HL-60 (cell line): ENCODE data around the gene UBE4B.

Experiments used
- DNase-seq, 2 experiments: peaks; one replicate each; pipeline ENCODE4 v3.0.0-alpha.2; 2010 to 2020; ENCODE audit warnings: low read depth in 1 of 2, low spot score in 1 of 2
- H3K27ac ChIP-seq: fragments of 250-450 bp; sonication (Bioruptor Pico); replicated peaks from 2 replicates; pipeline ENCODE4 v1.5.1; 2020; ENCODE audit warnings: mild to moderate bottlenecking, moderate library complexity
- H3K27me3 ChIP-seq: fragments of 250-450 bp; sonication (Bioruptor Pico); 2 replicates; pipeline ENCODE4 v1.5.1; 2021; ENCODE audit warnings: mild to moderate bottlenecking, moderate library complexity; ENCODE audit not compliant: insufficient read depth, poor library complexity, severe bottlenecking
- H3K4me3 ChIP-seq: replicated peaks from 2 replicates; pipeline ENCODE4 v1.5.1; 2011; ENCODE audit warnings: mild to moderate bottlenecking, control low read depth, low read length; ENCODE audit not compliant: insufficient read depth
- GABPA ChIP-seq: IDR thresholded peaks from 2 replicates; pipeline ENCODE4 v1.6.1; 2012; ENCODE audit warnings: low read depth
- POLR2AphosphoS5 ChIP-seq: IDR thresholded peaks from 2 replicates; pipeline ENCODE4 v1.6.1; 2012; ENCODE audit warnings: low read depth
- SPI1 ChIP-seq: IDR thresholded peaks from 2 replicates; pipeline ENCODE4 v1.6.1; 2012; ENCODE audit warnings: low read depth, mild to moderate bottlenecking, borderline replicate concordance
- TF ChIP-seq, protein P1 (sequence below): IDR thresholded peaks from one replicate; pipeline ENCODE4 v1.5.1; 2011; ENCODE audit warnings: low read length, control low read depth, inconsistent platforms; ENCODE audit not compliant: insufficient read depth
- TF ChIP-seq, protein P2 (sequence below): IDR thresholded peaks from 2 replicates; pipeline ENCODE4 v1.6.1; 2012; ENCODE audit warnings: low read depth; ENCODE audit not compliant: insufficient replicate concordance

The UBE4B gene

DNA sequence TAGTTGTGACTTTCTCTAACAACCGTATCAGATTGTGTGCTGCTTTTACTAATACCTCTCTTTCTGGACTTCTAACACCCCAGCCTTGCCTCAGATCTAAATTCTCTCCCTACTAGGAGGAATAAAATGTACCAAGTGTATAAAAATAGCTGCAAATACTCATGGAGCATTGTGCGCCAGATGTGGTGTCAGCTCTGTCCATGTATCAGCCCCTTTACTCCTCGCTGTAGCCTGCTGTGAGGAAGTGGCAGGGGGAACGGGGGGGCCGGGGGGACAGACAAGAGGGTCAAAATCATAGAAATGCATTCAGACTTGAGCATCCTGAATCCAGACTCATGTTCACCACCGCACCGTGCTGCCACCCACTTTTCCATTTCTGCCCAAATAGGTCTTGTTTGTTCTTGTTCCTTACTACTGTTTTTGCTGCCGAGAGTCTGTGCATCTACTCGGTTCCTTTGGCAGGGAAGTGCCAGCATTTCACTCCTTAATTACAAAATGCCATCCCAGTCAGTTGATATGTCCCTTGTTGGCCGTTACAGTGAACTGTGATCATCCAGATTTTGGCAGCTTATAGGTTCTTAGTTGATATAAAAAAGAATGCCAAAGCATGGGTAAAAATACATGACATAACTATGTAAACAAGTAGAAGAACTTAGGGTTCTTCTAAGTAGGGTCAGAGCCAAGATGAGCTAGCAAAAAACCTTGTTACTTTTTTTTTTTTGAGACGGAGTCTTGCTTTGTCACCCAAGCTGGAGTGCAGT lies 76.4 kb downstream of the UBE4B start:
- no peak overlapping the region for H3K4me3 ChIP-seq
- TF ChIP-seq, protein P1, sequence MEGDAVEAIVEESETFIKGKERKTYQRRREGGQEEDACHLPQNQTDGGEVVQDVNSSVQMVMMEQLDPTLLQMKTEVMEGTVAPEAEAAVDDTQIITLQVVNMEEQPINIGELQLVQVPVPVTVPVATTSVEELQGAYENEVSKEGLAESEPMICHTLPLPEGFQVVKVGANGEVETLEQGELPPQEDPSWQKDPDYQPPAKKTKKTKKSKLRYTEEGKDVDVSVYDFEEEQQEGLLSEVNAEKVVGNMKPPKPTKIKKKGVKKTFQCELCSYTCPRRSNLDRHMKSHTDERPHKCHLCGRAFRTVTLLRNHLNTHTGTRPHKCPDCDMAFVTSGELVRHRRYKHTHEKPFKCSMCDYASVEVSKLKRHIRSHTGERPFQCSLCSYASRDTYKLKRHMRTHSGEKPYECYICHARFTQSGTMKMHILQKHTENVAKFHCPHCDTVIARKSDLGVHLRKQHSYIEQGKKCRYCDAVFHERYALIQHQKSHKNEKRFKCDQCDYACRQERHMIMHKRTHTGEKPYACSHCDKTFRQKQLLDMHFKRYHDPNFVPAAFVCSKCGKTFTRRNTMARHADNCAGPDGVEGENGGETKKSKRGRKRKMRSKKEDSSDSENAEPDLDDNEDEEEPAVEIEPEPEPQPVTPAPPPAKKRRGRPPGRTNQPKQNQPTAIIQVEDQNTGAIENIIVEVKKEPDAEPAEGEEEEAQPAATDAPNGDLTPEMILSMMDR: no peak
- H3K27me3 ChIP-seq: no peaks in the 10 kb centered on the region
- DNase-seq: no peak
- no peak overlapping the region for H3K27ac ChIP-seq

DNA sequence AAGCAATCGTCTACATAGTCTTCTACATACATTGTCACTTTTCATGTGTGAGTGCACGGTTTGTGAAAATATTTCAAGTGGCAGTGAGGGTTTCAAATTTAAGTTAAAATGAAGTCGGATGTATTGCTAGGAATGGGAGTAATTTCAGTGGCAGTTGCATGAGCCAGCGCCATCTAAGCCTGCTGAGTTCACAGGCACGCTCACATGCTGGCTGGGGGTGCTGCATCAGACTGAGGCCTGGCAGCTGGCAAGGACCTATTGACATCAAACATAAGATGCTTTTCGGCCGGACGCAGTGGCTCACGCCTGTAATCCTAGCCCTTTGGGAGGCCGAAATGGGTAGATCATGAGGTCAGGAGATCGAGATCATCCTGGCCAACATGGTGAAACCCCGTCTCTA lies 80.7 kb downstream of the UBE4B start:
- TF ChIP-seq GABPA (no peak), SPI1 (no peak)
- TF ChIP-seq, protein P2, sequence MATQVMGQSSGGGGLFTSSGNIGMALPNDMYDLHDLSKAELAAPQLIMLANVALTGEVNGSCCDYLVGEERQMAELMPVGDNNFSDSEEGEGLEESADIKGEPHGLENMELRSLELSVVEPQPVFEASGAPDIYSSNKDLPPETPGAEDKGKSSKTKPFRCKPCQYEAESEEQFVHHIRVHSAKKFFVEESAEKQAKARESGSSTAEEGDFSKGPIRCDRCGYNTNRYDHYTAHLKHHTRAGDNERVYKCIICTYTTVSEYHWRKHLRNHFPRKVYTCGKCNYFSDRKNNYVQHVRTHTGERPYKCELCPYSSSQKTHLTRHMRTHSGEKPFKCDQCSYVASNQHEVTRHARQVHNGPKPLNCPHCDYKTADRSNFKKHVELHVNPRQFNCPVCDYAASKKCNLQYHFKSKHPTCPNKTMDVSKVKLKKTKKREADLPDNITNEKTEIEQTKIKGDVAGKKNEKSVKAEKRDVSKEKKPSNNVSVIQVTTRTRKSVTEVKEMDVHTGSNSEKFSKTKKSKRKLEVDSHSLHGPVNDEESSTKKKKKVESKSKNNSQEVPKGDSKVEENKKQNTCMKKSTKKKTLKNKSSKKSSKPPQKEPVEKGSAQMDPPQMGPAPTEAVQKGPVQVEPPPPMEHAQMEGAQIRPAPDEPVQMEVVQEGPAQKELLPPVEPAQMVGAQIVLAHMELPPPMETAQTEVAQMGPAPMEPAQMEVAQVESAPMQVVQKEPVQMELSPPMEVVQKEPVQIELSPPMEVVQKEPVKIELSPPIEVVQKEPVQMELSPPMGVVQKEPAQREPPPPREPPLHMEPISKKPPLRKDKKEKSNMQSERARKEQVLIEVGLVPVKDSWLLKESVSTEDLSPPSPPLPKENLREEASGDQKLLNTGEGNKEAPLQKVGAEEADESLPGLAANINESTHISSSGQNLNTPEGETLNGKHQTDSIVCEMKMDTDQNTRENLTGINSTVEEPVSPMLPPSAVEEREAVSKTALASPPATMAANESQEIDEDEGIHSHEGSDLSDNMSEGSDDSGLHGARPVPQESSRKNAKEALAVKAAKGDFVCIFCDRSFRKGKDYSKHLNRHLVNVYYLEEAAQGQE: no peak
- Histone ChIP-seq H3K27me3 (no peaks in the 10 kb centered on the region), H3K4me3 (no peak overlapping the region), H3K27ac (no peak overlapping the region)
- DNase-seq: no peak

DNA sequence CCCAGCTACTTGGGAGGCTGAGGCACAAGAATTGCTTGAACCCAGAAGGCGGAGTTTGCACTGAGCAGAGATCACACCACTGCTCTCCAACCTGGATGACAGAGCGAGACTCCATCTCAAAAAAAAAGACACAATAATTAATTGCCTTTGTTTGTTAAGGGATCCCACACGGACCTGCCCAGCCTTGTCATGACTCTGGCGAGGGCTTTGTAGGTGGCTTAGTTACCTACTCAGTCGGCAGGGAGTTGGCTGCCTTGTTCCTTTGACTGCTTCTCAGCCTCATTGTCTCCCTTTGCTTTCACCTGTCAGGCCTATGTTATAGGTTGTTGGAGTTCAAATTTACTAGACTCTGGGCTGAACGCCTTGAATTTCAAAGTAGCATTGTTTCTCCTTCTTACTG lies 82.0 kb downstream of the UBE4B start:
- Histone ChIP-seq H3K27me3 (no peaks in the 10 kb centered on the region), H3K4me3 (no peak overlapping the region), H3K27ac (no peak overlapping the region)
- no peak for DNase-seq
- TF ChIP-seq, protein P1: no peak
- TF ChIP-seq, protein P2: no peak
- TF ChIP-seq GABPA (no peak), SPI1 (no peak), POLR2AphosphoS5 (no peak)

DNA sequence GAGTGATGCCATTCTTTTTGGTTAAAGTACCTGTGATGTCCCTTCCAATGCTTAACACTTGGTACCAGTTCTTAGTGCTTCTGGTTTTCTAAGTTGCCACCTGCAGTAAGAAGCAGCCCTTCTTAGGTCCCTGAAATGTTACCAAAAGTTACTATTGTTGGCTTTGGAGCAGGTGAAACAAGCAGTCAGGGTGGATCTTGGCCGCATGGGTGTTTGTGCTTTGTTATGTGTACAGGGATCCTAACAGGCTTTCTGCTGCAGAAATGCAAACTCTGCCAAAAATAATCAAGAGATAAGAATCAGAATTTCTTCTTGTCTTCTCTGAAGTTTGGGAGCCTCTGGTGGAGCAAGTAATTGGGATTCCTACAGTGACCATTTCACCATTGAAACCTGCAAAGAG lies 84.4 kb downstream of the UBE4B start:
- Histone ChIP-seq H3K27ac (no peak overlapping the region), H3K27me3 (no peaks in the 10 kb centered on the region), H3K4me3 (no peak overlapping the region)
- TF ChIP-seq, protein P2: no peak
- no peak for TF ChIP-seq GABPA
- no peak for TF ChIP-seq POLR2AphosphoS5
- TF ChIP-seq, protein P1: no peak
- TF ChIP-seq SPI1: no peak
- DNase-seq: no peak
